ENCODE data around the gene FAF1. TPM values are rescaled to one million over a fixed set of nuclear protein-coding genes. Genes with fewer than 3 reads are reported as not detected.

Gene FAF1
- total RNA-seq, 1 experiment from 2014 or later, result 73.2 TPM

GRCh38 chr1:50917138-50918137 is 42.6 kb downstream of the FAF1 start:
- DNase-seq (ENCODE audit: low read depth, low spot score), result no peak
- CTCF ChIA-PET, result interaction anchor here (0.8 kb wide), 1 partner anchor 12 kb away, joined by 4 read pairs; no protein-coding TSS in a partner anchor
- H2AFZ ChIP-seq (ENCODE audit: low read depth, low read length, poor library complexity, severe bottlenecking), result no peak overlapping the region
- no peaks in the 10 kb centered on the region; the same call in 1 of the 2 replicates for H4K20me1 ChIP-seq (ENCODE audit: insufficient read depth)
- no peak for TF ChIP-seq POLR2A (IDR thresholded peaks at IDR 0.05; ENCODE audit: borderline replicate concordance, extremely low read depth, insufficient read depth, insufficient read length)
- no peak for TF ChIP-seq REST (IDR thresholded peaks at IDR 0.05; ENCODE audit: low read depth)
- no peak for TF ChIP-seq JUND (IDR thresholded peaks at IDR 0.05)
- no peak for TF ChIP-seq ZBTB33 (IDR thresholded peaks at IDR 0.05; ENCODE audit: extremely low read depth, insufficient replicate concordance, low read length)
- TF ChIP-seq SP1 (IDR thresholded peaks at IDR 0.05; ENCODE audit: low read depth), result no peak
- TF ChIP-seq EGR1 (IDR thresholded peaks at IDR 0.05; ENCODE audit: low read depth), result no peak
- TF ChIP-seq EZH2phosphoT487 (IDR thresholded peaks at IDR 0.05; ENCODE audit: borderline replicate concordance), result no peak
- peaks cover 91% of the 10 kb centered on the region for H3K79me2 ChIP-seq (ENCODE audit: insufficient read depth, low read length)
- no TSS peak for BruUV-seq (replicated peaks)
- H3K9me3 ChIP-seq (ENCODE audit: control insufficient read depth in 1 of 2, insufficient read depth in 1 of 2, low read depth in 1 of 2, low read length in 2 of 2), result no peaks in the 10 kb centered on the region
- H3K27me3 ChIP-seq (ENCODE audit: insufficient read depth, low read length), result no peaks in the 10 kb centered on the region
- POLR2A ChIA-PET, result no interaction called here
- no peak overlapping the region for H3K4me2 ChIP-seq (ENCODE audit: low read length)
- no peaks in the 10 kb centered on the region for H3K9me2 ChIP-seq (ENCODE audit: insufficient read depth)
- intact Hi-C loops (cut with micrococcal nuclease), result no loop called here
- no peaks in the 10 kb centered on the region for H3K4me1 ChIP-seq (ENCODE audit: control insufficient read depth in 1 of 2, insufficient read depth in 2 of 2, low read length in 2 of 2)
- H3K4me3 ChIP-seq (replicated peaks in 1 of 2; ENCODE audit: low read depth in 1 of 2, low read length in 2 of 2), result no peak overlapping the region
- no peak overlapping the region for H3K9ac ChIP-seq (ENCODE audit: low read length)
- H3K36me3 ChIP-seq (ENCODE audit: control insufficient read depth in 1 of 2, insufficient read depth in 2 of 2, low read length in 2 of 2), result no peaks in the 10 kb centered on the region
- H3K27ac ChIP-seq (ENCODE audit: low read depth, low read length), result no peak overlapping the region
- RAD21 ChIA-PET (ENCODE audit: low non-redundant PET in 1 of 2, low total read pairs in 2 of 2, uncharacterized antibody in 2 of 2, unreplicated experiment in 2 of 2), result no interaction called here
- no peak for ATAC-seq
